Fibroblast of mammary gland (primary cell): ENCODE measurements around the gene ASGR1.
"Not testable (repeated sequence)": the region's sequence is repeated elsewhere in the genome, so short reads cannot be mapped to it uniquely, and the experiment has no call there.

Experiments
- DNase-seq: peaks from one replicate; pipeline ENCODE4 v3.0.0-alpha.2; 2010; ENCODE audit warnings: low read depth
- H3K4me3 ChIP-seq: 2 replicates; pipeline ENCODE4 v1.5.1; 2011; ENCODE audit warnings: low read depth, mild to moderate bottlenecking, low read length, moderate library complexity; ENCODE audit not compliant: control insufficient read depth
- CTCF ChIP-seq: conservative IDR thresholded peaks from 2 replicates; pipeline ENCODE4 v1.5.1; 2011; ENCODE audit warnings: low read depth, low read length, inconsistent platforms; ENCODE audit not compliant: control insufficient read depth, insufficient read depth

The ASGR1 gene

GRCh38 chr17:7186241-7186640, 7.1 kb upstream of the ASGR1 start:
- peak; percentile 22 for DNase-seq
- H3K4me3 ChIP-seq, result no peak overlapping the region
- peak; percentile 30 for TF ChIP-seq CTCF

- no peak for DNase-seq
- no peak overlapping the region for H3K4me3 ChIP-seq
- TF ChIP-seq CTCF, result no peak
Observed at GRCh38 chr17:7184647-7185046, 5.5 kb upstream of the ASGR1 start.

- no peak overlapping the region for H3K4me3 ChIP-seq
- TF ChIP-seq CTCF, result no peak
- DNase-seq, result no peak
Observed at GRCh38 chr17:7184091-7184488, 4.9 kb upstream of the ASGR1 start.

- DNase-seq, result no peak
- H3K4me3 ChIP-seq, result no peak overlapping the region
- TF ChIP-seq CTCF, result no peak
Observed at GRCh38 chr17:7183433-7184090, 4.4 kb upstream of the ASGR1 start.

- DNase-seq, H3K4me3 ChIP-seq: not testable (repeated sequence)
Observed at GRCh38 chr17:7182101-7182500, 2.9 kb upstream of the ASGR1 start.

- no peak for TF ChIP-seq CTCF
- H3K4me3 ChIP-seq, result no peak overlapping the region
- DNase-seq, result no peak
Observed at GRCh38 chr17:7178973-7179316, 225 bp downstream of the ASGR1 start.

GRCh38 chr17:7177954-7178477, 1.2 kb downstream of the ASGR1 start:
- DNase-seq, result peak; percentile 40
- peak overlapping the region; percentile 33 for H3K4me3 ChIP-seq
- TF ChIP-seq CTCF, result no peak
